Measurements from ENCODE around the gene BOD1L2.

BOD1L2 gene

GRCh38 chr18:57146956-57147636 lies at the start of gene BOD1L2:
TSS of gene BOD1L2 (plus strand) at chr18:57147087. CDS start at chr18:57147313, 226 bp downstream.
- peak; percentile 66 for DNase-seq (ENCODE audit: low read depth, low spot score)

GRCh38 chr18:57107140-57107832 lies 39.6 kb upstream of the BOD1L2 start:
- no peak for DNase-seq (ENCODE audit: low read depth, low spot score)

- no peak for DNase-seq (ENCODE audit: low read depth, low spot score)
Observed at GRCh38 chr18:57110290-57110689, 36.6 kb upstream of the BOD1L2 start.

- no peak for DNase-seq (ENCODE audit: low read depth, low spot score)
Observed at GRCh38 chr18:57113799-57114420, 33.0 kb upstream of the BOD1L2 start.

GRCh38 chr18:57116598-57117132 lies 30.2 kb upstream of the BOD1L2 start:
- DNase-seq (ENCODE audit: low read depth, low spot score): no peak

- peak; percentile 67 for DNase-seq (ENCODE audit: low read depth, low spot score)
Observed at GRCh38 chr18:57121542-57122112, 25.3 kb upstream of the BOD1L2 start.

- no peak for DNase-seq (ENCODE audit: low read depth, low spot score)
Observed at GRCh38 chr18:57122936-57123510, 23.9 kb upstream of the BOD1L2 start.

- DNase-seq (ENCODE audit: low read depth, low spot score): no peak
Observed at GRCh38 chr18:57125627-57126026, 21.3 kb upstream of the BOD1L2 start.

GRCh38 chr18:57128220-57128932 lies 18.5 kb upstream of the BOD1L2 start:
- no peak for DNase-seq (ENCODE audit: low read depth, low spot score)

- no peak for DNase-seq (ENCODE audit: low read depth, low spot score)
Observed at GRCh38 chr18:57131101-57131500, 15.8 kb upstream of the BOD1L2 start.

- DNase-seq (ENCODE audit: low read depth, low spot score): no peak
Observed at GRCh38 chr18:57131782-57132181, 15.1 kb upstream of the BOD1L2 start.

GRCh38 chr18:57134618-57135135 lies 12.2 kb upstream of the BOD1L2 start:
- no peak for DNase-seq (ENCODE audit: low read depth, low spot score)

- DNase-seq (ENCODE audit: low read depth, low spot score): no peak
Observed at GRCh38 chr18:57135699-57136098, 11.2 kb upstream of the BOD1L2 start.

GRCh38 chr18:57137847-57138246 lies 9.0 kb upstream of the BOD1L2 start:
- no peak for DNase-seq (ENCODE audit: low read depth, low spot score)

- DNase-seq (ENCODE audit: low read depth, low spot score): peak; percentile 53
Observed at GRCh38 chr18:57141208-57142129, 5.4 kb upstream of the BOD1L2 start.

- no peak for DNase-seq (ENCODE audit: low read depth, low spot score)
Observed at GRCh38 chr18:57142324-57142723, 4.6 kb upstream of the BOD1L2 start.

GRCh38 chr18:57143265-57143664 lies 3.6 kb upstream of the BOD1L2 start:
- DNase-seq (ENCODE audit: low read depth, low spot score): no peak

- no peak for DNase-seq (ENCODE audit: low read depth, low spot score)
Observed at GRCh38 chr18:57148263-57148662, 1.4 kb downstream of the BOD1L2 start.

GRCh38 chr18:57149051-57149450 lies 2.2 kb downstream of the BOD1L2 start:
- DNase-seq (ENCODE audit: low read depth, low spot score): peak; percentile 44

GRCh38 chr18:57149531-57149930 lies 2.6 kb downstream of the BOD1L2 start:
- no peak for DNase-seq (ENCODE audit: low read depth, low spot score)

Measured in ELF-1 (cell line).